ENCODE results near the gene RBCK1. TPM values are rescaled to one million over a fixed set of nuclear protein-coding genes. Genes with fewer than 3 reads are reported as not detected.

The RBCK1 gene
- total and polyA plus RNA-seq, 9 of the 15 experiments (the other 6 are each of a cell fraction or from before 2014, with no cell fraction given), result 5.9 to 59.3 (median 26.5) TPM

DNA sequence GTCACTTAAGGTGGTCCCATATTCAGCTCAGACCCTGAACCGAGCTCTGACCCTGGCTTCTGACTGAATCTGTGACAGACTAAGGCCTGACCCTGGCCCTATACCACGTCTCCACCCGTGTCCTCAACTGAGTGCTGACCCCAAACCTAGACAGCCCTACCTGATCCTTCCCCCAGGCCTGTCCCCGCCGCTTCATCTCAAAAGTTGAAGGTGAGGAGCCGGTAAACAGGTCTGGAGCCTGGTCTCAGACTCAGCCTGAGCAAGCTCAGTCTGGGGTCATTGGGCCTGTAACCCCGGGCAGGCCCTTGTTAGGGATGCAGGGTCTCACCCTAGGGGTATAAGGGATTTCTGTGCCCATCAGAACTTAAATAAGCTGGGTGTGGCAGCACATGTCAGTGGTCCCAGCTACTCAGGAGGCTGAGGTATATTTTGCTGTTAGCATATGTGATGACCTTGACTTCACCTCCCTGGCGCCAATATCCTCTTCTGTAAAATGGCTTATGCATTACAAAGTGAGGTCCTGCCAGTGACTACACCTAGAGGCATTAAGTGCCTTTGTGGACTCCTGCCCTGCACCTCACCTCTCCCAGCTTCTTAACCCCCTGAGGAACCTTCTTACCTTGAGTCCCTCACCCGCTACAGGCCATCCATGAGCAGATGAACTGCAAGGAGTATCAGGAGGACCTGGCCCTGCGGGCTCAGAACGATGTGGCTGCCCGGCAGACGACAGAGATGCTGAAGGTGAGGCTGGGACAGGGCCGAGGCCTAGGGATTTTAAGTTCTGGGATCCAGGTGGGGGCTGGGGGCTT, 20.0 kb downstream of the RBCK1 start:
- Histone ChIP-seq H3K4me3 (no peak overlapping the region), H3K27ac (ENCODE audit: extremely low read depth, low read depth, low read length) (no peak overlapping the region; the same call in 2 of the 3 replicates), H3K79me2 (ENCODE audit: control insufficient read depth, insufficient read depth, low read length) (no peaks in the 10 kb centered on the region), H3K4me2 (ENCODE audit: insufficient read depth, low read length) (no peak overlapping the region), H3K36me3 (ENCODE audit: control insufficient read depth, insufficient read depth, low read length) (peaks cover 24% of the 10 kb centered on the region; the same call in 2 of the 3 replicates), H2AFZ (ENCODE audit: low read depth, low read length) (no peak overlapping the region), H3K27me3 (ENCODE audit: control insufficient read depth in 2 of 2, insufficient read depth in 2 of 2, low read length in 2 of 2) (no peaks in the 10 kb centered on the region), H4K20me1 (replicated peaks; ENCODE audit: control insufficient read depth, insufficient read depth, low read length) (no peaks in the 10 kb centered on the region), H3K9me1 (ENCODE audit: control insufficient read depth, insufficient read depth, low read length) (peaks cover 1% of the 10 kb centered on the region), H3K9ac (ENCODE audit: insufficient read depth in 1 of 2, low read depth in 2 of 2, low read length in 2 of 2) (no peak overlapping the region), H3K9me3 (replicated peaks; ENCODE audit: control insufficient read depth, insufficient read depth, low read depth, low read length) (no peaks in the 10 kb centered on the region), H3K4me1 (replicated peaks in 1 of 2; ENCODE audit: control insufficient read depth in 2 of 2, insufficient read depth in 2 of 2, low read length in 2 of 2) (peaks cover 0 to 20% of the 10 kb centered on the region in 2 experiments; a peak in 2 of 5 replicates)
- ChIA-PET CTCF (ENCODE audit: low intra/inter-chr PET ratio) (no interaction called here), POLR2A (interaction anchor here (0.6 to 1.4 kb wide), 5 partner anchors 8 to 72 kb away, joined by 3 to 4 read pairs (median 4); no protein-coding TSS in a partner anchor)
- no TSS peak for BruUV-seq (replicated peaks)
- in situ Hi-C loops (cut with MboI), result no loop called here
- no peak for ATAC-seq
- no peak for FAIRE-seq
- intact Hi-C loops (cut with micrococcal nuclease), result no loop called here
- WGBS (ENCODE audit: insufficient coverage, low coverage, missing lambda C conversion rate), result 92% methylated on average over 11 of the region's 14 CpGs
- TF ChIP-seq SMAD2 (IDR thresholded peaks at IDR 0.05; ENCODE audit: low read depth, low read length), result no peak
- TF ChIP-seq ESRRA (IDR thresholded peaks at IDR 0.05; ENCODE audit: borderline replicate concordance, low read depth), result peak; percentile 58; the same call in 1 of the 2 replicates
- TF ChIP-seq, protein P1, sequence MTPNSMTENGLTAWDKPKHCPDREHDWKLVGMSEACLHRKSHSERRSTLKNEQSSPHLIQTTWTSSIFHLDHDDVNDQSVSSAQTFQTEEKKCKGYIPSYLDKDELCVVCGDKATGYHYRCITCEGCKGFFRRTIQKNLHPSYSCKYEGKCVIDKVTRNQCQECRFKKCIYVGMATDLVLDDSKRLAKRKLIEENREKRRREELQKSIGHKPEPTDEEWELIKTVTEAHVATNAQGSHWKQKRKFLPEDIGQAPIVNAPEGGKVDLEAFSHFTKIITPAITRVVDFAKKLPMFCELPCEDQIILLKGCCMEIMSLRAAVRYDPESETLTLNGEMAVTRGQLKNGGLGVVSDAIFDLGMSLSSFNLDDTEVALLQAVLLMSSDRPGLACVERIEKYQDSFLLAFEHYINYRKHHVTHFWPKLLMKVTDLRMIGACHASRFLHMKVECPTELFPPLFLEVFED (CRISPR knock-in tag; conservative IDR thresholded peaks at IDR 0.05), result no peak
- TF ChIP-seq TSC22D4 (tag; IDR thresholded peaks at IDR 0.05), result no peak
- peak in 1 of 4 experiments; percentile 4 for DNase-seq (ENCODE audit: extremely low read depth in 1 of 4, low spot score in 3 of 4)
